ENCODE data around the gene VAMP2.

GRCh38 chr17:8124350-8125153 lies 38.2 kb downstream of the VAMP2 start:
- TF ChIP-seq EP300 (IDR thresholded peaks at IDR 0.05; ENCODE audit: borderline replicate concordance) (no peak), TCF12 (IDR thresholded peaks at IDR 0.05; ENCODE audit: low read depth) (no peak), TAF1 (IDR thresholded peaks at IDR 0.05; ENCODE audit: low read depth) (no peak), MAX (IDR thresholded peaks at IDR 0.05) (no peak)
